Measurements from ENCODE around the gene GNG2. TPM values are rescaled to one million over a fixed set of nuclear protein-coding genes. Genes with fewer than 3 reads are reported as not detected.

The GNG2 gene
- total and polyA plus RNA-seq, 2 of the 8 experiments (the other 6 are each of a cell fraction or from before 2014, with no cell fraction given) = 8.2 to 17.9 TPM

DNA sequence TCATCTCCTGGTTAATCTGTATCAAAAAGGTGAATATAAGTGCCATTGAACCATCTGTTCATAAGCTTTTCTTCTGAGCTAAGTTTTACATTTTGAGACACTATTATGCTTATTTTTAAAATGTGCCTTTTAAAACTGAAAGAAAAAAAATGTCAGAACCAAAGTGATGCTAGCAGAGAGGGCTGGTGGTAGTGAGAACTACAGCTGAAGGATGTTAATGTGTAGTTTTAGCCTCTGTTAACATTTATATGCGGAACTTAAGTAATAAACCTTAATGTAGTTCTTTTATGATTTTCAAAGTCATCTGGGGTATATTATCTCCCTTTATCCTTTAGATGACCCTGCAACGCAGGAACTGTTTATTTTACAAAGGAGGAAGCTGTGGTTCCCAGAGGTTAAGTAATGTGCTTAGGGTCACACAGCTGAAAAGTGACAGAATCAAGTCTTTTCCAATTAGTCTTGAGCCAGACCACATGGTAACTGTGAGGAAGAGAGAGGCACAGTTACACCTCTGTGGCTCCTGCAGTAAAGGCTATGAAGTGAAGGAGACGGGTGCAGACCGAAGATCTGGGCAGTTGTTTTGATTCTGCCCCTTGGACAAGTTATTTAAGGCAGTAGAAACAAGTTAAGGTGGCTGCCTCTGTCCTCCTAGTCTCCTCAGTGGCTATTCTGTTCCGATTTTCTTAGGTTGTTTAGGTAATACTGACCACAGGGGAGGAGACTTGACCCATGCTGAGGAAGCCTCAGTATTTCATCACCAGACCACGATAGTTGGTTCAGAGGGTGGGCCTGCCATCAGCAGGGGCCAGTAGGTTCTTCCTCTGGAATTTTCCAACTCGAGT, 23.9 kb downstream of the GNG2 start:
- Histone ChIP-seq H3K27ac (ENCODE audit: low read depth, low read length) (no peak overlapping the region), H3K79me2 (ENCODE audit: control insufficient read depth in 1 of 2, insufficient read depth in 2 of 2, low read length in 2 of 2) (no peaks in the 10 kb centered on the region), H3K9me3 (ENCODE audit: insufficient read depth in 2 of 2, low read depth in 1 of 2, low read length in 1 of 2) (no peaks in the 10 kb centered on the region), H3K14ac (ENCODE audit: insufficient read length) (no peak overlapping the region), H2BK15ac (ENCODE audit: low read length) (no peak overlapping the region), H2AFZ (ENCODE audit: low read length) (no peak overlapping the region), H4K5ac (ENCODE audit: insufficient read length, low read depth, low read length) (no peak overlapping the region), H3K4ac (replicated peaks; ENCODE audit: insufficient read length, low read depth, low read length) (no peak overlapping the region), H3K9ac (replicated peaks in 1 of 4; ENCODE audit: extremely low read depth in 1 of 4, low read depth in 3 of 4, low read length in 3 of 4) (no peak overlapping the region), H3K4me1 (replicated peaks in 1 of 4; ENCODE audit: control insufficient read depth in 3 of 4, insufficient read depth in 4 of 4, low read length in 3 of 4) (no peaks in the 10 kb centered on the region), H3K23me2 (ENCODE audit: low read depth, low read length) (no peaks in the 10 kb centered on the region), H2BK20ac (ENCODE audit: low read length) (no peak overlapping the region), H3K4me2 (ENCODE audit: insufficient read depth in 1 of 2, low read depth in 2 of 2, low read length in 2 of 2) (no peak overlapping the region), H4K91ac (replicated peaks; ENCODE audit: insufficient read length, low read length) (no peak overlapping the region), H2BK5ac (ENCODE audit: low read depth, low read length) (no peak overlapping the region), H2AK5ac (ENCODE audit: low read depth, low read length) (no peak overlapping the region), H3K36me3 (ENCODE audit: control insufficient read depth in 2 of 4, insufficient read depth in 4 of 4, low read length in 3 of 4) (no peaks in the 10 kb centered on the region), H2BK12ac (ENCODE audit: low read depth, low read length) (no peak overlapping the region), H3K27me3 (replicated peaks in 1 of 4; ENCODE audit: control insufficient read depth in 3 of 4, extremely low read depth in 1 of 4, insufficient read depth in 3 of 4, low read length in 3 of 4) (no peaks in the 10 kb centered on the region), H2BK120ac (replicated peaks; ENCODE audit: low read depth, low read length) (no peak overlapping the region), H4K20me1 (replicated peaks in 1 of 2; ENCODE audit: control insufficient read depth in 1 of 2, insufficient read depth in 2 of 2, low read length in 2 of 2) (no peaks in the 10 kb centered on the region), H4K8ac (ENCODE audit: extremely low read depth, insufficient read depth, low read length) (no peak overlapping the region), H3K18ac (ENCODE audit: extremely low read depth, low read length) (no peak overlapping the region), H3K79me1 (ENCODE audit: low read depth, low read length) (no peaks in the 10 kb centered on the region), H3K56ac (replicated peaks; ENCODE audit: insufficient read length, low read depth, low read length) (no peak overlapping the region), H3K4me3 (ENCODE audit: extremely low read depth in 1 of 4, insufficient read depth in 2 of 4, low read depth in 3 of 4, low read length in 4 of 4) (no peak overlapping the region), H3K23ac (ENCODE audit: insufficient read length) (no peak overlapping the region)
- 85% methylated on average over 7 of the region's 7 CpGs; no CpG with 5 or more reads in 1 of the 2 experiments for WGBS, 2 experiments (ENCODE audit: extremely low coverage in 1 of 2, insufficient coverage in 1 of 2, insufficient read length in 1 of 2, insufficient replicate concordance in 2 of 2, low coverage in 1 of 2, low lambda C conversion rate in 2 of 2, missing lambda C conversion rate in 1 of 2)
- POLR2A ChIA-PET (ENCODE audit: partially characterized antibody) = no interaction called here
- no peak for DNase-seq (ENCODE audit: low read depth in 1 of 2, low spot score in 2 of 2)
- TF ChIP-seq, protein P1, sequence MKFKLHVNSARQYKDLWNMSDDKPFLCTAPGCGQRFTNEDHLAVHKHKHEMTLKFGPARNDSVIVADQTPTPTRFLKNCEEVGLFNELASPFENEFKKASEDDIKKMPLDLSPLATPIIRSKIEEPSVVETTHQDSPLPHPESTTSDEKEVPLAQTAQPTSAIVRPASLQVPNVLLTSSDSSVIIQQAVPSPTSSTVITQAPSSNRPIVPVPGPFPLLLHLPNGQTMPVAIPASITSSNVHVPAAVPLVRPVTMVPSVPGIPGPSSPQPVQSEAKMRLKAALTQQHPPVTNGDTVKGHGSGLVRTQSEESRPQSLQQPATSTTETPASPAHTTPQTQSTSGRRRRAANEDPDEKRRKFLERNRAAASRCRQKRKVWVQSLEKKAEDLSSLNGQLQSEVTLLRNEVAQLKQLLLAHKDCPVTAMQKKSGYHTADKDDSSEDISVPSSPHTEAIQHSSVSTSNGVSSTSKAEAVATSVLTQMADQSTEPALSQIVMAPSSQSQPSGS (IDR thresholded peaks at IDR 0.05; ENCODE audit: low read length) = no peak
- TF ChIP-seq JUN (IDR thresholded peaks at IDR 0.05; ENCODE audit: low read depth, low read length) (no peak), SRF (IDR thresholded peaks at IDR 0.05; ENCODE audit: low read depth, low read length) (no peak), POLR2A (IDR thresholded peaks at IDR 0.05; ENCODE audit: control extremely low read depth in 1 of 2, low read depth in 2 of 2, low read length in 2 of 2) (no peak), NRF1 (IDR thresholded peaks at IDR 0.05; ENCODE audit: low read depth, low read length) (no peak), NANOG (IDR thresholded peaks at IDR 0.05; ENCODE audit: insufficient read depth, low read depth, low read length, poor library complexity, severe bottlenecking) (no peak)
- CTCF ChIA-PET (ENCODE audit: partially characterized antibody) = interaction anchor here (1.0 to 1.7 kb wide), 2 partner anchors 94 to 129 kb away, joined by 3 to 5 read pairs; no protein-coding TSS in a partner anchor
- no peak for FAIRE-seq
